Measurements from ENCODE around the gene FADS1.

GRCh38 chr11:61827571-61828378, 11.0 kb upstream of the FADS1 start, which contains the start of gene FADS2:
- peak in 1 of 2 donors; percentile 16 for TF ChIP-seq POLR2A (IDR thresholded peaks at IDR 0.05)
- TF ChIP-seq, protein P1, sequence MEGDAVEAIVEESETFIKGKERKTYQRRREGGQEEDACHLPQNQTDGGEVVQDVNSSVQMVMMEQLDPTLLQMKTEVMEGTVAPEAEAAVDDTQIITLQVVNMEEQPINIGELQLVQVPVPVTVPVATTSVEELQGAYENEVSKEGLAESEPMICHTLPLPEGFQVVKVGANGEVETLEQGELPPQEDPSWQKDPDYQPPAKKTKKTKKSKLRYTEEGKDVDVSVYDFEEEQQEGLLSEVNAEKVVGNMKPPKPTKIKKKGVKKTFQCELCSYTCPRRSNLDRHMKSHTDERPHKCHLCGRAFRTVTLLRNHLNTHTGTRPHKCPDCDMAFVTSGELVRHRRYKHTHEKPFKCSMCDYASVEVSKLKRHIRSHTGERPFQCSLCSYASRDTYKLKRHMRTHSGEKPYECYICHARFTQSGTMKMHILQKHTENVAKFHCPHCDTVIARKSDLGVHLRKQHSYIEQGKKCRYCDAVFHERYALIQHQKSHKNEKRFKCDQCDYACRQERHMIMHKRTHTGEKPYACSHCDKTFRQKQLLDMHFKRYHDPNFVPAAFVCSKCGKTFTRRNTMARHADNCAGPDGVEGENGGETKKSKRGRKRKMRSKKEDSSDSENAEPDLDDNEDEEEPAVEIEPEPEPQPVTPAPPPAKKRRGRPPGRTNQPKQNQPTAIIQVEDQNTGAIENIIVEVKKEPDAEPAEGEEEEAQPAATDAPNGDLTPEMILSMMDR (IDR thresholded peaks at IDR 0.05) = peak in 1 of 12 donors; percentile 10
